Natural killer cell treated with Interleukin-12 subunit alpha and Interleukin-12 subunit beta and Interleukin-15 and Interleukin-18, amount 100 ng/mL, for 72 hours (primary cell): ENCODE results near the gene INPP5E. TPM values are rescaled to one million over a fixed set of nuclear protein-coding genes. Genes with fewer than 3 reads are reported as not detected.
"Not testable (repeated sequence)": the region's sequence is repeated elsewhere in the genome, so short reads cannot be mapped to it uniquely, and the experiment has no call there.

ENCODE experiments used
- ATAC-seq, 2 donors: fragments of 150-1000 bp; cut with Tn5 transposase in 1 of 2; sonication (Bioruptor Pico), chemical (Tn5 transposase) in 1 of 2; 2 replicates each; pipeline ENCODE4 v1.10.0; 2021
- DNase-seq: peaks from one replicate; pipeline ENCODE4 v3.0.0; 2022; ENCODE audit warnings: low spot score
- H3K27ac Mint-ChIP-seq, 2 donors: 1 replicate in 1 of 2; 2 replicates in 1 of 2; pipeline ENCODE4 v1.8.0; 2022; ENCODE audit warnings: mixed read lengths in 2 of 2, mild to moderate bottlenecking in 1 of 2, moderate library complexity in 1 of 2
- H3K27me3 Mint-ChIP-seq, 2 donors: 1 replicate in 1 of 2; 2 replicates in 1 of 2; pipeline ENCODE4 v1.8.0; 2022; ENCODE audit warnings: mixed read lengths in 2 of 2
- H3K36me3 Mint-ChIP-seq: one replicate; pipeline ENCODE4 v1.8.0; 2022; ENCODE audit warnings: mixed read lengths
- H3K4me1 Mint-ChIP-seq, 2 donors: 1 replicate in 1 of 2; 2 replicates in 1 of 2; pipeline ENCODE4 v1.8.0; 2022; ENCODE audit warnings: low read depth in 2 of 2, mixed read lengths in 2 of 2, mild to moderate bottlenecking in 1 of 2
- H3K4me3 Mint-ChIP-seq: one replicate; pipeline ENCODE4 v1.8.0; 2022; ENCODE audit warnings: mixed read lengths
- H3K9me3 Mint-ChIP-seq: 2 replicates; pipeline ENCODE4 v1.8.0; 2022; ENCODE audit warnings: mixed read lengths
- total RNA-seq, 2 donors: library from RNA; stranded (reverse); gene quantifications; one replicate each; pipeline ENCODE4 v1.2.3, GENCODE V29; 2022

INPP5E gene
- total RNA-seq, 2 donors from 2014 or later, result 10.4 to 18.1 TPM

GRCh38 chr9:136421791-136422190, 17.9 kb downstream of the INPP5E start:
- Mint-ChIP-seq H3K36me3 (peaks cover 1% of the 10 kb centered on the region), H3K27me3 (no peaks in the 10 kb centered on the region), H3K4me3 (no peak overlapping the region), H3K4me1 (no peaks in the 10 kb centered on the region), H3K9me3 (no peaks in the 10 kb centered on the region), H3K27ac (no peak overlapping the region)
- ATAC-seq (no peak), DNase-seq (no peak)

- no peak overlapping the region for H3K27ac Mint-ChIP-seq
- no peak for ATAC-seq
- DNase-seq, result no peak
- peaks cover 5% of the 10 kb centered on the region for H3K36me3 Mint-ChIP-seq
- no peaks in the 10 kb centered on the region for H3K27me3 Mint-ChIP-seq
- no peaks in the 10 kb centered on the region for H3K4me1 Mint-ChIP-seq
- no peak overlapping the region for H3K4me3 Mint-ChIP-seq
- H3K9me3 Mint-ChIP-seq, result no peaks in the 10 kb centered on the region
Measured at GRCh38 chr9:136419092-136419420, 20.6 kb downstream of the INPP5E start.

- DNase-seq, result no peak
- ATAC-seq, result no peak
- Mint-ChIP-seq H3K4me1 (no peaks in the 10 kb centered on the region), H3K4me3 (no peak overlapping the region), H3K9me3 (no peaks in the 10 kb centered on the region), H3K27ac (no peak overlapping the region), H3K36me3 (peaks cover 11% of the 10 kb centered on the region), H3K27me3 (no peaks in the 10 kb centered on the region)
Measured at GRCh38 chr9:136418182-136419091, 21.2 kb downstream of the INPP5E start.

- no peak for ATAC-seq
- no peak overlapping the region for H3K4me3 Mint-ChIP-seq
- no peak for DNase-seq
- no peaks in the 10 kb centered on the region for H3K9me3 Mint-ChIP-seq
- peaks cover 11% of the 10 kb centered on the region for H3K36me3 Mint-ChIP-seq
- H3K4me1 Mint-ChIP-seq, result peaks cover 3 to 7% of the 10 kb centered on the region in 2 donors
- H3K27me3 Mint-ChIP-seq, result no peaks in the 10 kb centered on the region
- H3K27ac Mint-ChIP-seq, result no peak overlapping the region
Measured at GRCh38 chr9:136416914-136417313, 22.7 kb downstream of the INPP5E start.

- ATAC-seq (no peak), DNase-seq (no peak)
- peaks cover 11% of the 10 kb centered on the region for H3K36me3 Mint-ChIP-seq
- no peak overlapping the region for H3K27ac Mint-ChIP-seq
- H3K4me3 Mint-ChIP-seq, result no peak overlapping the region
- H3K9me3 Mint-ChIP-seq, result no peaks in the 10 kb centered on the region
- peaks cover 8 to 10% of the 10 kb centered on the region in 2 donors for H3K4me1 Mint-ChIP-seq
- H3K27me3 Mint-ChIP-seq, result no peaks in the 10 kb centered on the region
Measured at GRCh38 chr9:136416427-136416826, 23.2 kb downstream of the INPP5E start.

- H3K4me1 Mint-ChIP-seq, result peaks cover 26 to 30% of the 10 kb centered on the region in 2 donors
- H3K27ac Mint-ChIP-seq, result no peak overlapping the region
- no peak overlapping the region for H3K4me3 Mint-ChIP-seq
- peaks cover 21% of the 10 kb centered on the region for H3K36me3 Mint-ChIP-seq
- no peaks in the 10 kb centered on the region for H3K27me3 Mint-ChIP-seq
- no peak for ATAC-seq
- DNase-seq, result no peak
- H3K9me3 Mint-ChIP-seq, result no peaks in the 10 kb centered on the region
Measured at GRCh38 chr9:136412962-136413361, 26.7 kb downstream of the INPP5E start.

GRCh38 chr9:136411378-136411777, 28.3 kb downstream of the INPP5E start:
- Mint-ChIP-seq H3K9me3 (no peaks in the 10 kb centered on the region), H3K4me3 (peak overlapping the region; percentile 90), H3K36me3 (peaks cover 16% of the 10 kb centered on the region), H3K4me1 (peaks cover 29 to 30% of the 10 kb centered on the region in 2 donors), H3K27ac (peak overlapping the region; percentile 86 to 91), H3K27me3 (no peaks in the 10 kb centered on the region)
- no peak for ATAC-seq
- DNase-seq, result no peak

GRCh38 chr9:136410500-136411287, 29.0 kb downstream of the INPP5E start, which contains the start of the genes ENTR1 and PMPCA:
Gene ENTR1 (minus strand): TSS chr9:136410614. CDS start chr9:136410397, 217 bp downstream.
Gene PMPCA (plus strand): TSS chr9:136410658. CDS start chr9:136410669, 11 bp downstream.
- Mint-ChIP-seq H3K36me3 (peaks cover 16% of the 10 kb centered on the region), H3K4me1 (peaks cover 29 to 30% of the 10 kb centered on the region in 2 donors), H3K4me3 (peak within 1 kb of the TSS; percentile 90), H3K27ac (peak within 1 kb of the TSS; percentile 86 to 91), H3K9me3 (no peaks in the 10 kb centered on the region), H3K27me3 (no peaks in the 10 kb centered on the region)
- ATAC-seq, result peak; percentile 92 to 97
- peak; percentile 96 for DNase-seq

- ATAC-seq, result peak; percentile 24 to 38
- H3K27me3 Mint-ChIP-seq, result no peaks in the 10 kb centered on the region
- H3K9me3 Mint-ChIP-seq, result no peaks in the 10 kb centered on the region
- peaks cover 16% of the 10 kb centered on the region for H3K36me3 Mint-ChIP-seq
- peaks cover 35 to 36% of the 10 kb centered on the region in 2 donors for H3K4me1 Mint-ChIP-seq
- no peak for DNase-seq
- H3K4me3 Mint-ChIP-seq, result peak overlapping the region; percentile 90
- peak overlapping the region; percentile 86 to 91 for H3K27ac Mint-ChIP-seq
Measured at GRCh38 chr9:136409557-136410455, 29.8 kb downstream of the INPP5E start.

- ATAC-seq, result no peak
- peaks cover 10% of the 10 kb centered on the region for H3K36me3 Mint-ChIP-seq
- no peak for DNase-seq
Measured at GRCh38 chr9:136407911-136408310, 31.7 kb downstream of the INPP5E start.

GRCh38 chr9:136407061-136407460, 32.6 kb downstream of the INPP5E start:
- DNase-seq, H3K27ac Mint-ChIP-seq, H3K9me3 Mint-ChIP-seq, ATAC-seq, H3K4me3 Mint-ChIP-seq, H3K27me3 Mint-ChIP-seq: not testable (repeated sequence)
- H3K4me1 Mint-ChIP-seq, result peaks cover 46 to 48% of the 10 kb centered on the region in 2 donors
- peaks cover 10% of the 10 kb centered on the region for H3K36me3 Mint-ChIP-seq

More at GRCh38 chr9:136407911-136408310, 31.7 kb downstream of the INPP5E start:
- Mint-ChIP-seq H3K9me3 (no peaks in the 10 kb centered on the region), H3K27ac (no peak overlapping the region), H3K4me1 (peaks cover 47 to 48% of the 10 kb centered on the region in 2 donors), H3K27me3 (no peaks in the 10 kb centered on the region), H3K4me3 (no peak overlapping the region)

GRCh38 chr9:136405904-136406303, 33.7 kb downstream of the INPP5E start:
- H3K36me3 Mint-ChIP-seq, H3K4me3 Mint-ChIP-seq, ATAC-seq, DNase-seq, H3K27ac Mint-ChIP-seq, H3K9me3 Mint-ChIP-seq, H3K27me3 Mint-ChIP-seq: not testable (repeated sequence)
- peaks cover 43 to 44% of the 10 kb centered on the region in 2 donors for H3K4me1 Mint-ChIP-seq

GRCh38 chr9:136405481-136405880, 34.2 kb downstream of the INPP5E start:
- peak overlapping the region; percentile 77 for H3K4me3 Mint-ChIP-seq
- peaks cover 5% of the 10 kb centered on the region for H3K36me3 Mint-ChIP-seq
- no peak for DNase-seq
- no peaks in the 10 kb centered on the region for H3K9me3 Mint-ChIP-seq
- H3K27ac Mint-ChIP-seq, result peak overlapping the region; percentile 82 to 93
- no peaks in the 10 kb centered on the region for H3K27me3 Mint-ChIP-seq
- no peak for ATAC-seq
- peaks cover 43 to 48% of the 10 kb centered on the region in 2 donors for H3K4me1 Mint-ChIP-seq
